Suprapubic skin (tissue), 3 donors: ENCODE data around the gene THRAP3.

Source experiments
- CTCF ChIP-seq, 2 donors: fragments of 200-600 bp in 1 of 2; fragments of 450-650 bp in 1 of 2; sonication (generic) in 1 of 2; IDR thresholded peaks; one replicate each; pipeline ENCODE4 v1.5.1; 2016 to 2019; ENCODE audit warnings: antibody characterized with exemption in 2 of 2, mild to moderate bottlenecking in 1 of 2, moderate library complexity in 1 of 2
- EP300 ChIP-seq: sonication (generic); formaldehyde crosslinking; IDR thresholded peaks from one replicate; pipeline ENCODE4 v1.6.1; 2017; ENCODE audit warnings: antibody characterized with exemption
- POLR2A ChIP-seq, 2 donors: fragments of 450-650 bp; IDR thresholded peaks; one replicate each; pipeline ENCODE4 v1.6.1; 2017; ENCODE audit warnings: antibody characterized with exemption in 2 of 2, mild to moderate bottlenecking in 2 of 2, moderate library complexity in 2 of 2

GRCh38 chr1:36203027-36203553 lies 21.2 kb upstream of the THRAP3 start:
- no peak for TF ChIP-seq POLR2A (IDR thresholded peaks at IDR 0.05)
- TF ChIP-seq CTCF (IDR thresholded peaks at IDR 0.05): no peak
- no peak for TF ChIP-seq EP300
